ENCODE measurements around the gene CHMP4A.

Gene CHMP4A

GRCh38 chr14:24212924-24213865, at the start of gene CHMP4A:
CHMP4A (minus strand) TSS chr14:24213488; CDS start chr14:24213439, 49 bp downstream.
- DNase-seq (ENCODE audit: low read depth): peak; percentile 97
- peak within 1 kb of the TSS; percentile 71 for H3K4me3 ChIP-seq (ENCODE audit: low read depth, low read length)

GRCh38 chr14:24261969-24262327, 48.7 kb upstream of the CHMP4A start:
- no peak overlapping the region for H3K4me3 ChIP-seq (ENCODE audit: low read depth, low read length)
- DNase-seq (ENCODE audit: low read depth): no peak

GRCh38 chr14:24261256-24261968, 48.1 kb upstream of the CHMP4A start:
- DNase-seq (ENCODE audit: low read depth): no peak
- H3K4me3 ChIP-seq (ENCODE audit: low read depth, low read length): no peak overlapping the region

GRCh38 chr14:24260780-24261157, 47.5 kb upstream of the CHMP4A start:
- no peak for DNase-seq (ENCODE audit: low read depth)
- no peak overlapping the region for H3K4me3 ChIP-seq (ENCODE audit: low read depth, low read length)

GRCh38 chr14:24260026-24260779, 46.9 kb upstream of the CHMP4A start:
- no peak for DNase-seq (ENCODE audit: low read depth)

GRCh38 chr14:24259282-24260025, 46.2 kb upstream of the CHMP4A start:
- no peak for DNase-seq (ENCODE audit: low read depth)
- no peak overlapping the region for H3K4me3 ChIP-seq (ENCODE audit: low read depth, low read length)

More at GRCh38 chr14:24260026-24260779, 46.9 kb upstream of the CHMP4A start:
- H3K4me3 ChIP-seq (ENCODE audit: low read depth, low read length): no peak overlapping the region

GRCh38 chr14:24258548-24259265, 45.4 kb upstream of the CHMP4A start:
- DNase-seq (ENCODE audit: low read depth): no peak
- H3K4me3 ChIP-seq (ENCODE audit: low read depth, low read length): no peak overlapping the region

- no peak for DNase-seq (ENCODE audit: low read depth)
- no peak overlapping the region for H3K4me3 ChIP-seq (ENCODE audit: low read depth, low read length)
Measured at GRCh38 chr14:24258119-24258518, 44.8 kb upstream of the CHMP4A start.

GRCh38 chr14:24256960-24257359, 43.7 kb upstream of the CHMP4A start:
- no peak for DNase-seq (ENCODE audit: low read depth)

GRCh38 chr14:24255931-24256711, 42.8 kb upstream of the CHMP4A start:
- DNase-seq (ENCODE audit: low read depth): no peak
- H3K4me3 ChIP-seq (ENCODE audit: low read depth, low read length): no peak overlapping the region

More at GRCh38 chr14:24256960-24257359, 43.7 kb upstream of the CHMP4A start:
- no peak overlapping the region for H3K4me3 ChIP-seq (ENCODE audit: low read depth, low read length)

GRCh38 chr14:24255438-24255837, 42.1 kb upstream of the CHMP4A start:
- H3K4me3 ChIP-seq (ENCODE audit: low read depth, low read length): no peak overlapping the region
- DNase-seq (ENCODE audit: low read depth): no peak

GRCh38 chr14:24254630-24255392, 41.5 kb upstream of the CHMP4A start:
- H3K4me3 ChIP-seq (ENCODE audit: low read depth, low read length): no peak overlapping the region
- DNase-seq (ENCODE audit: low read depth): no peak

GRCh38 chr14:24253936-24254335, 40.6 kb upstream of the CHMP4A start:
- DNase-seq (ENCODE audit: low read depth): no peak

GRCh38 chr14:24252289-24253124, 39.2 kb upstream of the CHMP4A start:
- H3K4me3 ChIP-seq (ENCODE audit: low read depth, low read length): no peak overlapping the region
- DNase-seq (ENCODE audit: low read depth): no peak

More at GRCh38 chr14:24253936-24254335, 40.6 kb upstream of the CHMP4A start:
- H3K4me3 ChIP-seq (ENCODE audit: low read depth, low read length): no peak overlapping the region

- H3K4me3 ChIP-seq (ENCODE audit: low read depth, low read length): no peak overlapping the region
- DNase-seq (ENCODE audit: low read depth): no peak
Measured at GRCh38 chr14:24251880-24252288, 38.6 kb upstream of the CHMP4A start.

GRCh38 chr14:24250354-24250753, 37.1 kb upstream of the CHMP4A start:
- DNase-seq (ENCODE audit: low read depth): no peak
- no peak overlapping the region for H3K4me3 ChIP-seq (ENCODE audit: low read depth, low read length)

All from skeletal muscle cell (primary cell).